ENCODE data around the gene UAP1L1.
"Not testable (repeated sequence)": the region's sequence is repeated elsewhere in the genome, so short reads cannot be mapped to it uniquely, and the experiment has no call there.

UAP1L1 gene, protein sequence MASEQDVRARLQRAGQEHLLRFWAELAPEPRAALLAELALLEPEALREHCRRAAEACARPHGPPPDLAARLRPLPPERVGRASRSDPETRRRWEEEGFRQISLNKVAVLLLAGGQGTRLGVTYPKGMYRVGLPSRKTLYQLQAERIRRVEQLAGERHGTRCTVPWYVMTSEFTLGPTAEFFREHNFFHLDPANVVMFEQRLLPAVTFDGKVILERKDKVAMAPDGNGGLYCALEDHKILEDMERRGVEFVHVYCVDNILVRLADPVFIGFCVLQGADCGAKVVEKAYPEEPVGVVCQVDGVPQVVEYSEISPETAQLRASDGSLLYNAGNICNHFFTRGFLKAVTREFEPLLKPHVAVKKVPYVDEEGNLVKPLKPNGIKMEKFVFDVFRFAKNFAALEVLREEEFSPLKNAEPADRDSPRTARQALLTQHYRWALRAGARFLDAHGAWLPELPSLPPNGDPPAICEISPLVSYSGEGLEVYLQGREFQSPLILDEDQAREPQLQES

DNA sequence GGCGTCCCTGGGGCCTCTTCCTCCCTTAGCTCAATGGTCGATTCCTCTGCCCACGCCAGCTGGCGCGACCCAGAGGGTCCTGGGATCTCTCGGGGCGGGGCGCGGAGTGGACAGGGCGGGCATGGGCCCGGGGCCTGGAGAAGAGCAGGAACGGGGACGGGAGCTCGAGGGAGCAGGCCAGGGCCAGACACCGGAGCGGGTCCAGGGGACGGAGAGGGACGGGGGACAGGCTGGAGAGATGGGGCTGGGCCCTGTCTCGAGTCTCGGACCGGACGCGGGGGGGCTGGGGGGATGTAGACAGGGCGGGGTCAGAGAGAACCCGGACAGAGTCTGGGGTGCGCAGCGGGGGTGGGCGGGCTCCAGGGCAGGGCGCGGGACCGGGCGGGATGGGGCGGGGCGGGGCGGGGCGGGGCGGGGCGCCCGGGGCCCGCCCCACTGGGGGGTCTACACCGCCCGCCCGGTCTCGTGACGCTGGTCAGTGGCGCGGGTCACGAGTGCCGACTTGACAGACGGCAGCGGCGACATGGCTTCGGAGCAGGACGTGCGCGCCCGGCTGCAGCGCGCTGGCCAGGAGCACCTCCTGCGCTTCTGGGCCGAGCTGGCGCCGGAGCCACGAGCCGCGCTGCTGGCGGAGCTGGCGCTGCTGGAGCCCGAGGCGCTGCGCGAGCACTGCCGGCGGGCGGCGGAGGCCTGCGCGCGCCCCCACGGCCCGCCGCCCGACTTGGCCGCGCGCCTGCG is at the start of gene UAP1L1:
Gene UAP1L1, plus strand, starts transcription at position 508 of the 738 bp plus-strand sequence. Its CDS starts 16 bp downstream, at position 524.
- DNase-seq (ENCODE audit: low read depth) = peak; percentile 25

DNA sequence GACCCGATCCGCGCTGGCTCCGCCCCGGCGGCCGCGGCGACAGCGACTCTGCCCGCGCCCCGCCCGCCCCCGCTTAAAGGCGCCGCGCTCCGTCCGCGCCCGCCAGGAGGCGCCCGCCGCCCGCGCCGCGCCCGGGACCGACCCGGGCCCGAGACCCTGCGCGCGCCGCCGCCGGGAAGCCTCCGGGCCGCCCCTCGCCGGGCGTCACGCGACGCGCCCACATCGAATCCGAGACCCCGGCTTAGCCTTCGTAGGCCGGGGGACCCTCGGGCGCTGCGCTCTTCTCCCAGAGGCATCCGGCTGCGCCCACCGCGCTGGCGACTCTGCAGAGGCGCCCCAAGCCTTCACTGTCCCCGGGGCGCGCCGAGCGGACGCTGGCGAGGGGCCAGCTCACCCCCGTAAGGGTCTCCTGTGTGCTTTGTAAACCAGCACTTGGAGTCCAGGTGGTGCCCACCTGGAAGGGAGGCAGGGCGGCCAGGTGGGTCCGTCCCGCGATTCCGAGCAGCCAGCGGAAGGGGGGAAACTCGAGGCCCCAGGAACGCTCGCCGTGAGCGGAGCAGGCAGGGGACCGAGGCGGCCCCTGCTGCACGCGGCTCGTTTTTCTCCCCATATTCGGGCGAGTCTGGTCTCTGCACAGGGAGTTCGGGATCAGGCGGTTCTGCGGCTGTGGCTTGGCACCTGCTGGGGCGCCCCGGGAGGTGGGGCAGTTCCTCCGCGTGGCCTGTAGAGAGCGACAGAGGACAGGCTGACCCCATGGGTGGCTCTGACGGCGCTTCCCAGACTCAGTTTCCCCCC is 48.9 kb upstream of the UAP1L1 start:
- peak; percentile 15 for DNase-seq (ENCODE audit: low read depth)

DNA sequence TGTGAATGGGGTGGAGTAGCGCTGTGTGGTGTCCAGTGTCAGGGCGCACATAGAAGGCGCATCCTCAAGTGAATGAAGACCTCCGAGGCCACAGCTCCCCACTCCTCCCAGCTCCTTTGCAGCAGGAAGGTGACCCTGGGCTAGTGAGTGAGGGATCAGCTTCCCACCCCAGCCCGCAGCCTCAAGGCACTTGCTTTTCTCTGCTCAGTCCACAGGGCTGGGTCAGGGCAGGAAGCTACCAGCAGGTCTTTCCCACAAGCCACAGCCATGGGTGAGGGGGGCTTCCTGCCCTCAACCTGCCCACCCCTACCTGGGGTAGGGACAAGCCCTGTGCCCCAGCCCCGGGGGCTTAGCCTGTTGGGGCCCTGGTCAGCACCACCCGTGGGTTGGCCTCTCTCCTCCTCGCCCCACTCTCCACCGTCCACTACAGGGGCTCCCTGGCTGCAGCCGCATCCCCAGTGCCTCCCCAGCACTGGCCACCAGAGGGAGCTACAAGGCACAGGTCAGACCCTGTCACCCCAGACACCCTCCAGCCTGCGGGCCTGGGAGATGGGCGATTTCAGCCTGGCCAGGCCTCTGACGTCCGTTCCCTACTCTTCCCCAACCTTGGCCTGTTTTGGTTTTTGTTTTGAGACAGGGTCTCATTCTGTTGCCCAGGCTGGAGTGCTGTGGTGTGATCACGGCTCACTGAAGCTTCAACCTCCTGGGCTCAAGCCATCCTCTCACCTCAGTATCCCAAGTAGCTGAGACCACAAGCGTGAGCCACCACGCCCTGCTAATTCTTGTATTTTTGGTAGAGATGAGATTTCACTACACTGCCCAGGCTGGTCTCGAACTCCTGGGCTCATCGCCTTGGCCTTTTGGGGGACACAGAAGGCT is 48.0 kb upstream of the UAP1L1 start:
- peak; percentile 13 for DNase-seq (ENCODE audit: low read depth)

DNA sequence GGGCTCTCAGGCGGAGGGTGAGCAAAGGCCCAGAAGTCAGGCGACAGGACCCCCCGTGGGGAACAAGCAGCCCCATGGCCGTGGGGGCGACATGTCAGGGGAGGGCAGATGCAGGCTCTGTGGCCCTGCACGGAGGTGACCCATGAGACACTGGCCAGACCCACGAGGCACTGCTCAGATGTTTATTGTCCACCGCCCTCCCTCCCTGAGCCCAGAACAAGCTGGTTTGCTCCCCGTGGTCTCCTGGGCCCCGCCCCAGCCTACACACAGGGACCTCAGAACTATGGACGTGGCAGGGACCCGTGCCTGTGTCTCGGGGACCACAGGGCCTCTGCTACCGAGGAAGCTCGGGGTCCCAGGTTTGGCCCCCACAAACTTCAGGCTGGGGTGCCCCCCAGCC is 47.3 kb upstream of the UAP1L1 start:
- DNase-seq (ENCODE audit: low read depth) = no peak

DNA sequence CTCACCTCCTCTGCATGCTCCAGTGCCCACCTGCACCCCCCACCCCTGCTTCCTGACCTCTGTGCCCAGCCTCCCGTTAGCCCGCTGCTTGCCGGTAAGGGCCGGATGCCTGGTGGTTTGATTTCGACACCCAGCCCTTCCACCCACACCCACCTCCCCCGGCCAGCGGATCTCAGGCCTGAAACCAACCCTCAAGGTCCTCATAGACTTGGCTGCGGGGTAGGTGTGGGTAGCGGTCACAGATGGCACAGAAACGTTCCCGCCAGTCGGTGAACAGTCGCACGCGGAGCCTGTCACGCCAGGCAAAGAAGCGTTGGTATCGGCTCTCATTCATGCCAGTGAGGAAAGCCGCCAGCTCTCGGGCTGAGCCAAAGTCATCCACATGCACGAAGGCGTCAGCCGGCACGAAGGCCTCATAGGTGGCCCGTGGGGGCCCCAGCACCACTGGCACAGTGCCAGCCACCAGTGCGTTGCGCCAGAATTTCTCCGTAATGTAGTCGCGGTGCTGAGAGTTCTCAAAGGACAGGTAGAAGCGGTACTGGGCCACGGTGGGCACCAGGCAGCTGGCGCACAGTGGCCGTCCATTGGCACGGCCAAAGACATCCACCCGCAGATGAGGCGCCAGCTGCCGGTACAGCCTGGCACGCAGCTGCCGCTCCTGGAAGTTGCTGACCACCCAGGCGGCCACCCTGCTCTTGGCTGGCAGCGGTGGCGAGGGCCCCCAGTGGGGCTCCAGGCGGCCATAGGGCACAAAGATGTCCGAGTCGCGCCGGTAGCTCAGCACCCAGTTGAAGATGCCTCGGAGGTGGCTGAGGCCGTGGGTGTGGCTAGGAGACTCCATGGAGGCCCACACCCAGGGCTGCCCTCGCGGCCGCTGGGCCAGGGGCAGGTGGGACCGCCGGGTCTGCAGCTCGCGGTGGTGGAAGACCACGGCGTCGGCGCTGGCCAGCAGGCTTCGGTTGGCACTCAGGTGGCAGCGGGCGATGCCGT is 46.5 kb upstream of the UAP1L1 start:
- DNase-seq (ENCODE audit: low read depth) = no peak

DNA sequence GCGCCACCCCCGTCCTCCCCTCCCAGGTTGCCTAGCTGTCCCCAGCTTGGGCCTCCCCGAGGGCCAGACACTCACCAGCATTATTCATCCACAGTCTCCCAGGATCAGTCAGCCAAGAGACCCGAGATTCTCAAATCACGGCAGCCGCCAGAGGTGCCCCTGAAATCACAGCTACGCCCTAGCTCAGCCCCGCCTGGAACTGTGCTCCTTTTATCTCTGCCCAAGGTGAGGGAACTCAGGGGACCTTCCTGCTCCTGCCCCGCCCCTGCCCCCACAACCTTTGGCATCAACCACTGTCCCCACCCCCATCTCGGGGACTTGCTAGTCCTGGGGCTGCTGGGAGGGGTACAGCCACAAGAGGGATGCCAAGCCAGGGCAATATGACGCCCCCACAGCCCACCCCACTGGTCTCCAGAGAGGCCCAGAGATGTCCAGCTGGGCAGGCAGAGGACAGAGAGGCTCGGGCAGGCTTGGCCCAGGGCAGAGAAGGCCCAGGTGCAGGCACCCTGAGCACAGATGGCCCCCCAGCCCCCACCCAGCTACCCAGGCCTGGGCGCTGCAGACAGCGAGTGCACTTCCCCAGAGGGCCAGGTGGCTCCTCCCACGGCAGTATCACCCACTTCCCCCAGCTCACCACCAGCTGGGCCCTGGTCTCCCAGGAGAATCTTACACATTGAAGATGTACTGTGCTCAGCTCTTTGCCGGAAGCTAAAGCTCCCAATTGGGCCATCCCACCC is 45.2 kb upstream of the UAP1L1 start, which contains the start of gene FUT7:
Gene FUT7, minus strand, starts transcription at position 185 of the 737 bp plus-strand sequence. Its CDS starts 97 bp downstream, at position 88.
- DNase-seq (ENCODE audit: low read depth) = no peak

DNA sequence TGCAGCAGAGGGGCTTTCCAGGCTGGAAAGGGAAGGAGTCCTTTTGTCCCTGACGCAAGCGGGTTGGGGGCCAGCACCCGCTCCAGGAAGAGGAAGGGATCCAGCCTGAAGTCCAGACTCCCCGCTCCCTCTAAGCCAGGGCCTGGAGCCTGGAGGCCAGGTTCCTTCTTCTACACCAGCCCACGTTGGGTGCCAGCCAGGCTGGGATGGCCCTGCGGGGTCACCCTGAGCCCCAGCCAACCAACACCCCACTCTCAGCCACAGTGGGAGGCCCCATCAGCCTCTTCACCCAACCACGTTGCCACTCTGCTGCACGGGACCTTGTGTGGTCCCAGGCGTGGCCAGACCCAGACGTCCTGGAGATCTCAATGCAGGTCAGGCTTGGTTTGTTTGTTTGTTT is 44.5 kb upstream of the UAP1L1 start:
- no peak for DNase-seq (ENCODE audit: low read depth)

DNA sequence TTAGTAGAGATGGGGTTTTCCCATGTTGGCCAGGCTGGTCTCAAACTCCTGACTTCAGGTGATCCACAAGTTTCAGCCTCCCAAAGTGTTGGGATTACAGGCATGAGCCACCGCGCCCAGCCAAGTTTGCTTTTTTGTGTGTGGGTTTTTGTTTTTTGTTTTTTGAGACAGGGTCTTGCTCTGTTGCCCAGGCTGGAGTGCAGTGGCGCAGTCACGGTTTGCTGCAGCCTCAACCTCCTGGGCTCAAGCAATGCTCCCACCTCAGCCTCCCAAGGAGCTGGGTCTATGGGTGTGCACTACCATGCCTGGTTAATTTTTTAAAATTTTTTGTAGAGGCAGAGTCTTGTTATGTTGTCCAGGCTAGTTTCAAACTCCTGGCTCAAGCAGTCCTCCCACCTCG is 43.8 kb upstream of the UAP1L1 start:
- DNase-seq (ENCODE audit: low read depth) = not testable (repeated sequence)

DNA sequence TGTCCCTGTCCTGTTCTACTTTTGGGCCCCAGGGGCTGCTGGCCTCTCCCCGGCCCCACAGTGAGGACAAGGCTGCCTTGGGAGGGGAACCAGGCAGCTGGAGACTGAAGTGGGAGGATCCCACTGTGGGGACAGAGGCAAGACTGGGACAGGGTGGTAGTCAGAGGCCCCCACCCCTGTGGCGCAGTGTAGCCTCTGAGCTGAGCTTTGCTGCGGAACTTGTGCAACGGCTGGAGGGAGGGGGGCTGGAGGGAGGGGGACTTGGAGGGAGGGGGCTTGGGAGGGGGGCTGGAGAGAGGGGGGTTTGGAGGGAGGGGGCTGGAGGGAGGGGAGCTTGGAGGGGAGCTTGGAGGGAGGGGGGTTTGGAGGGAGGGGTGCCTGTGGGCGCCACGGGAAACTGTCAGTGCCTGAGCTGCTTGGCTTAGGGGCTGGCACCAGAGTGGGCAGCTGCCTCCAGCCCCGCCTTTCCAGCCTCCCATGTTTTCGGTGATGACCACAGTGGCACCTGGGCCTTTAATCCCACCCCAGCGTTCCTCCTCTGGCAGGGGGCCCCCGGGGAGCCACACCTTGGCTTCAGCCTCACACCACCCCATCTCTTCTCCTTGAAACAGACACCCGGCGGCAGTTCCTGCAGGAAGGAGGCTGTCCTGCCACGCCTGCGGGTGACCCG is 43.1 kb upstream of the UAP1L1 start:
- no peak for DNase-seq (ENCODE audit: low read depth)

DNA sequence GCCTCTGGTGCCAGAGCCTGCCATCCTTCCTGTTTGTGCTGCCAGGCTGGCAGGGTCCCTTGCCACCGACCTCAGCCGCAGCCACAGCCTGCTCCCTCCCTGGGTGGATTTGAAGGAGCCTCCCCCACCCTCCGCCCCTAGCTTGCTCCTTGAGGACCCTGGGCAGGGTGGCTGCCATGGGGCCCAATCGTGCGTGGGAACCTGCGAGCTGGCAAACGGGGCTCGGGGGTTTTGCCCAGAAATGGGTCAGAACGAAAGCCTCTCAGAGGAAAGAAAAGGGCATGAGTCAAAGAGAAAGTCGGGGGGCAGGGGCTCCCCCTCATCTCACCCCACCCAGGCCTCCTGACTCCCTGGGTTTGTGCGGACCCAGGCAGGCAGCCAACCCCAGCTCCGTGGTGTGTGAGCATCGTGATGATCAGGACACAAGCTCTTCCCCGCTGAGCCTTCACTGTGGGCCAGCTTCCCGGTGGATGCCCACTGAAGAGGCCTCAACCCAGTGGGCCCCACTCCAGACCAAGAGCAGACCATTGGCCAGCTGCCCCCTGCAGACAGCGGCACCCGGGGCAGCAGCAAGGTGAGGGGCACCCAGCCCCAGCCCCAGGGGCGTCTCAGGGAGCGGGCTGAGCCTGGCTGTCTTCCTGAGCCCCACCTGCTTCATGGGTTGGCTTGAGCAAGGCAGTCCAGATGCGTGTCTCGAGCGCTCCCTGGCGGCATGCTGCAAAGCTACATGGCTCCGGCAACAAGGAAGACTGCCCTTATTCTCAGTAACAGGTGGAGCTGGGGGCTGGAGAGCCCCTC is 42.4 kb upstream of the UAP1L1 start:
- no peak for DNase-seq (ENCODE audit: low read depth)

DNA sequence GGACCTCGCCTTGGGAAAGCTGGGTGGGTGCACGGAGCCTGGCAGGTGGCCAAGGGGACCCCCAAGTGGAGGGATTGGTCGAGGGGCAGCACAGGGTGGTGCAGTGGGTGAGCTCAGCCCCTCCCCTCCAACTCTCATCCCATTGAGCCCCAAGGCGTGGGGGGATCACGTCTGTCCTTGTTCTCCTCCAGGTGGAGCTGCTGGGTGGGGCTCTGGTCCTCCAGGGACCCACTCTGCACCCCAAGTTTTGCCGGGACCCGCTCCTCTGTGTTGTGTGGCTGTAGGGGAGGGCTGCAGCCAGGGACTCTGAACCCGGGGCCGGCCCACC is 41.8 kb upstream of the UAP1L1 start:
- DNase-seq (ENCODE audit: low read depth) = no peak

DNA sequence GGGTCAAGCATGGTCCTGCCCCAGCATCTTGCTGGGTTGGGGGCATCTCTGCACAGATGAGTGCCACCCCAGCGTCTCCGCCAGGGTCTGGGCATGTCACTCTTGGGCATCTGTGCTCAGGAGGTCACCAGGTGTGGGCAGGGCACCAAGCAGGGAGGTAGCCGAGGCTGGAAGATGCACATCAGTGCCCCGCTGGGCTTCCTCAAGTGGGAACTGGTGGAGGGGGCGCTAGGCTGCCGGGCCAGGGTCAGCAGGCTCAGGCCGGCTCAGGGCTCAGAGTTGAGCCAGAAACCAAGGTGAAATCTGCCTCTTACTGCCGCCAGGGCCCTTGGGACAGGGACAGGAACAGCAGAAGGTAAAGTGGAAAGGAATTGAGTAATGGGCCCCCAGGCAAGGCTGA is 41.4 kb upstream of the UAP1L1 start:
- no peak for DNase-seq (ENCODE audit: low read depth)

DNA sequence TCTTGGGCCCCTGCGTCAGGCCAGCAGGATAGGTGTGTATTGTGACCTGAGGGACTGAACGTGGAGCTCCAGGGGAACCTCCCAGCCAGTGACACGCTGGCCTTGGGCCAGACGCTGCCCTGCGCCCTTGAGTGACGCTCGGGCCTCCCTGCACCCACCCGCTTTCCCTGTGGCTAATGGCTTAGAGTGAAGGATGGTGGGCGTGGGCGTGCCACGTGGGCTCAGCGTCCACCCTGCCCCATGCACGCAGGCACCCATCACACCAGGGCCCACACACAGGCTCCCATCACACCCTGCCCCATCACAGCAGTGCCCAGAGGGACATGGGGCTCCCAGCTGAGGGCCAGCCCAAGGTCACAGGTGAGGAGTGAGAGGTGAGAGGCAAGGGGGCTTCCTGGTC is 40.3 kb upstream of the UAP1L1 start:
- no peak for DNase-seq (ENCODE audit: low read depth)

DNA sequence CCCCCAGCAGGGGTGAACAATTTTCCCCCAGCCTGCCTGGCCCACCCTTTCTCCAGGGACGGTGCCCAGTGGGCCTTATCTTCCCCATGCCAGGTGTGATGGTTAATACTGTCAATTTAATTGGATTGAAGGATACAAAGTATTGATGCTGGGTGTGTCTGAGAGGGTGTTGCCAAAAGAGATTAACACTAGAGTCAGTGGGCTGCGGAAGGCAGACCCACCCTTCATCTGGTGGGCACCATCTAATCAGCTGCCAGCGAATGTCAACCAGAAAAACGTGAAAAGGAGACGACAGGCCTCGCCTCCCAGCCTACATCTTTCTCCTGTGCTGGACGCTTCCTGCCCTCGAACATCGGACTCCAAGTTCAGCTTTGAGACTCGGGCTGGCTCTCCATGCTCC is 39.8 kb upstream of the UAP1L1 start:
- DNase-seq (ENCODE audit: low read depth) = no peak

DNA sequence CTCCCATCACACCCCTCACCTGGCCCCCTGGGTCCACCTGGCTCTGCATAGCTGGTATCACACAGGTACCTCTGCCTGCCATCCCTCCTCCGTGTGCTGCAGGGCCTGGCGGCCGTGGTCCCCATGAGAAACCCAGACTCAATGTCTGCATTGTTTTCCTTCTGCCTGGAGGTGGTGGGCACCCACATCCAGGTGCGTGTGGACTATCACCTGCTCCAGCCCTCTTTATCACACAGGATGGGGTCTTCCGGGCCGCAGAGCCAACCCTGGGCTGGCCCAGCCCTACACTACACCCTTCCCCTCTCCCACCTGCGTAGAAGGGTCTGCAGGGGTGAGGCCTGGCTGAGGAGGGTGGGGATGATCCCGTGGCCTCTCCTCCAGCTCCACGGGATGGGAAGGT is 38.4 kb upstream of the UAP1L1 start:
- no peak for DNase-seq (ENCODE audit: low read depth)

DNA sequence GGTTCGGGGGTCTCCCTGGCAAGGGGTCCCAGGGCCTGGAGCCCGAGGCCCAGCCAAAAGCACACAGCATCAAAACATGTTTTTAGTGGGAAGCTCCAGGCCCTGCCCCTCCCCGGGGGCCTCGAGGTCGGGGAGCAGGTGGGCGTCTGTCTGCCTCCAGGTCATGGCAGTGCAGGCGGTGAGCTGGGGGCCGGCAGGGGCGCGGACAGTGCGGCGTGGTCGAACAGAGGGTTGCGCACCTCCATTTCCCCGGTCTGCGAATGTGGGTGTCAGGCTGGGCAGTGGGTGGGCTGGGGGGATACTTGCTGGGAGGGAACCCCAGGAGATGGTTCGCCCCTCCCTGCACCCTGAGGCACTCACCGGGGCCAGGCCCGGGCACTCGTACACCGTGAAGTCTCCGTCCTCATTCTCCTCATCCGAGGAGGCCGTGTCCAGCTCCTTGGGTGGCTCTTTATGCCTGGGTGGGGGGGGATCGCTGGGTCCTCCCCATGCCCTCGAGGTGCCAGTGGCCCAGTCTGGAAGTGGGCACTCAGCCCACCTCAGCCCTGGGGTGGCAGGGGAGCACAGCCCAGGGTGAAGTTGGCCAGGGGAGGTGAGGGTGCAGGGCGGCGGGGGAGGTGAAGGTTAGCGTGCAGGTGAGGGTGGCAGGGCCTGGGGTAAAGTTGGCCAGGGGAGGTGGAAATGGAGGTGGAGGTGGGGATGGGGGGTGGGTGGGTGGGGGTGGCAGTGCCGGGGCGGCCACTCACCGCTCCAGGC is 37.5 kb upstream of the UAP1L1 start:
- no peak for DNase-seq (ENCODE audit: low read depth)

DNA sequence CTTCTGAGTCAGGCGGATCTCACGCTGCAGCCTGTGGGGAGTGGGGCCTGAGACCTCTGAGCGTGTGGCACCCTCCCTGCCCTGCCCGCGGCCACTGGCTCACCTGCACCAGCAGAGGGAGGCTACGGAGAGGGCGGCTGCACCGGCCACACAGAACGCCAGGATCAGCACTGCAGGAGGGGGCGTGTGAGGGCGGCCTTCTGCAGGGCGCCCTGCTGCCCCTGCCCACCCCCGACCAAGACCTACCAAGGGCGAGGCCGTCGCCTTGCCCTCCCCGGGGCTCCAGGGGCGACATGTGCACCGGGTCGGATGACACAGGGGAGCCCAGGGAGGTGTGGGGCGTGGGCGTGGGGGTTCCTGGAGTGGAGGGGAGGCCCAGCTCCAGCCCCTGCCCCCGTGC is 36.7 kb upstream of the UAP1L1 start:
- no peak for DNase-seq (ENCODE audit: low read depth)

Measured in stromal cell of bone marrow (primary cell).